OCI-LY1 (cell line): ENCODE results near the gene BCR.

Experiments used
- H2AFZ ChIP-seq: fragments of 200-600 bp; sonication (generic), shearing (Covaris generic); 2 replicates; pipeline ENCODE4 v1.6.0; 2014; ENCODE audit warnings: antibody characterized with exemption, mild to moderate bottlenecking, low read length
- H3F3A ChIP-seq: fragments of 200-600 bp; sonication (generic), shearing (Covaris generic); 2 replicates; pipeline ENCODE4 v1.6.0; 2014; ENCODE audit warnings: mild to moderate bottlenecking, antibody characterized with exemption, low read length, moderate library complexity; ENCODE audit not compliant: insufficient read depth
- H3K27ac ChIP-seq: fragments of 200-600 bp; sonication (generic); 2 replicates; pipeline ENCODE4 v1.5.1; 2014; ENCODE audit warnings: low read length, mixed run types, mild to moderate bottlenecking, low read depth; ENCODE audit not compliant: poor library complexity, severe bottlenecking
- H3K27me3 ChIP-seq: fragments of 200-600 bp; sonication (generic); 2 replicates; pipeline ENCODE4 v1.6.0; 2014; ENCODE audit warnings: antibody characterized with exemption, mild to moderate bottlenecking, low read length, moderate library complexity; ENCODE audit not compliant: insufficient read depth
- H3K36me3 ChIP-seq: fragments of 200-600 bp; sonication (generic); 2 replicates; pipeline ENCODE4 v1.6.1; 2014; ENCODE audit warnings: mild to moderate bottlenecking, antibody characterized with exemption, low read length, moderate library complexity, mixed read lengths; ENCODE audit not compliant: insufficient read depth
- H3K4me1 ChIP-seq: fragments of 200-600 bp; sonication (generic); 2 replicates; pipeline ENCODE4 v1.5.1; 2014; ENCODE audit warnings: mild to moderate bottlenecking, low read length, moderate library complexity; ENCODE audit not compliant: insufficient read depth, severe bottlenecking
- H3K4me2 ChIP-seq: fragments of 200-600 bp; sonication (generic), shearing (Covaris generic); 2 replicates; pipeline ENCODE4 v1.6.1; 2014; ENCODE audit warnings: low read length
- H3K4me3 ChIP-seq: fragments of 200-600 bp; sonication (generic); 2 replicates; pipeline ENCODE4 v1.5.1; 2014; ENCODE audit warnings: low read length, low read depth, mild to moderate bottlenecking, mixed read lengths; ENCODE audit not compliant: poor library complexity, severe bottlenecking
- H3K79me2 ChIP-seq: fragments of 200-600 bp; shearing (Covaris generic); 2 replicates; pipeline ENCODE4 v1.6.1; 2016; ENCODE audit warnings: mixed run types, low read length, mixed read lengths; ENCODE audit not compliant: insufficient read depth
- H3K9ac ChIP-seq: fragments of 200-600 bp; sonication (generic), shearing (Covaris generic); 2 replicates; pipeline ENCODE4 v1.6.1; 2014; ENCODE audit warnings: mild to moderate bottlenecking, low read length, mixed read lengths
- H3K9me2 ChIP-seq: fragments of 200-600 bp; sonication (generic), shearing (Covaris generic); 2 replicates; pipeline ENCODE4 v1.6.1; 2014; ENCODE audit warnings: low read depth, mild to moderate bottlenecking, low read length, mixed read lengths
- H3K9me3 ChIP-seq: fragments of 200-600 bp; shearing (Covaris generic); 2 replicates; pipeline ENCODE4 v1.6.1; 2014; ENCODE audit warnings: low read length, mixed read lengths
- H4K20me1 ChIP-seq: fragments of 200-600 bp; sonication (generic), shearing (Covaris generic); 2 replicates; pipeline ENCODE4 v1.6.0; 2016; ENCODE audit warnings: mild to moderate bottlenecking, low read length; ENCODE audit not compliant: insufficient read depth
- CTCF ChIP-seq: fragments of 200-600 bp; sonication (generic), shearing (Covaris generic); IDR thresholded peaks from 2 replicates; pipeline ENCODE4 v1.5.1; 2017; ENCODE audit warnings: mild to moderate bottlenecking, antibody characterized with exemption, low read length, moderate library complexity, mixed read lengths
- EZH2 ChIP-seq: fragments of 200-600 bp; sonication (generic), shearing (Covaris generic); IDR thresholded peaks from 2 replicates; pipeline ENCODE4 v1.8.0; 2017; ENCODE audit warnings: borderline replicate concordance, mixed run types, mild to moderate bottlenecking, antibody characterized with exemption, low read length, moderate library complexity, mixed read lengths

Gene BCR

DNA sequence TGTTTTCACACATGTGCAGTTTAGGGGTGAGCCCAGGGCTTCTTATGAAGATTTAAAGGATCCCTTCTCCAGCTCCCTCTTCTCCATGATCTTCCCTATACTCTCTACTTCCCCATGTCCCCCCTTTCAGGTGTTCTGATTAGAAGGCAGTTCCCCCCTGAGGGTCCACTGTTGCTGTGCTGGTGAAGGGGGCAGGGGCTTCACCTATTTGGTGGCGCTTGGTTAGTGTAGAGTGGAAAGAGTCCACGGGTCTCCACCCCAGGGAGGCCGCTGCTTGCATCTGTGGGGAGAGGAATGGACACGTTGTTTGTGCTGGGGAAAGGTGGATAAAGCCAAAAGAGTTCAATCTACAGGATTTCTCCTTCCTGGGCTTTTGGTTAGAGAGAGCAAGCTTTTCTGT is 49.3 kb downstream of the BCR start:
- Histone ChIP-seq H3K4me2 (no peak overlapping the region), H3F3A (no peaks in the 10 kb centered on the region), H2AFZ (no peak overlapping the region), H3K79me2 (peaks cover 92% of the 10 kb centered on the region), H3K9ac (no peak overlapping the region), H3K27ac (no peak overlapping the region), H4K20me1 (no peaks in the 10 kb centered on the region), H3K9me3 (peaks cover 18% of the 10 kb centered on the region), H3K27me3 (no peaks in the 10 kb centered on the region), H3K9me2 (no peaks in the 10 kb centered on the region), H3K4me1 (peaks cover 35% of the 10 kb centered on the region), H3K36me3 (peaks cover 77% of the 10 kb centered on the region), H3K4me3 (no peak overlapping the region)
- TF ChIP-seq CTCF (no peak), EZH2 (no peak)

DNA sequence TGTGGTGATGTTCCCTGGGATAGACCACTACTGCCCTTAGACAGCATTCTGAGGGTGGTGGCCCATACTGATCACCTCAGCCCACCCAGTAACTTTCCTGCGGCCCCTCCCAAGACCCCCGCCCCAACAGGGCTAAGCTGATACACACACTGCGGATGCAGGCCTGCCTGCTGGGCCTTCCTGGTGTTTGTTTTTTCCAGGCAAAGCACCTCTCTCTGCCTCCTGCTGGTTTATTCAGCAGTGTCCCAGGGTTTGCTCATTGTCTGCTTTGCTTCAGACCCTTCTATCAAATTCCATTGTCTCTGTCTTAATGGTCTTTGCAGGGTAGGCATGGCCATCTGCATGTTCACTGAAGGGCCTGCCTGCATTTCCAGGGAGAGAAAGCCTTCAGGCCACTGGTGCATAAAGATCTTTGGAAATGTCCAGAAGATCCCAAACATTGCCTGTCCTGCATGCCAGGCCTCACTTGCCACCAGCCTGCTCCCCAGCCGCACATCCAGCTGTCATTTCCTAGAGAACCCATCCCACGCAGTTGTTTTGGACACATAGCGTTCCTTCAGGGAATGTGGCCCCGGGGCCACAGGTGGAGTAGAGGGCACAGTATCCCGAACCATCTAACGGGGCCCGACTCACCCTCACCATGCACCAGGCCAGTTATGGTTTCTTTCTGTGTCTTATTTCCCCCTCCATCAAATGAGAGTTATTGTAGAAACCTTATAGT is 50.2 kb downstream of the BCR start:
- Histone ChIP-seq H4K20me1 (no peaks in the 10 kb centered on the region), H3K4me1 (peaks cover 35% of the 10 kb centered on the region), H3K4me2 (no peak overlapping the region), H3K9ac (no peak overlapping the region), H3K9me2 (no peaks in the 10 kb centered on the region), H3K4me3 (no peak overlapping the region), H3K27ac (no peak overlapping the region), H3K9me3 (peaks cover 18% of the 10 kb centered on the region), H2AFZ (no peak overlapping the region), H3K79me2 (peaks cover 88% of the 10 kb centered on the region), H3F3A (no peaks in the 10 kb centered on the region), H3K36me3 (peaks cover 72% of the 10 kb centered on the region), H3K27me3 (no peaks in the 10 kb centered on the region)
- TF ChIP-seq CTCF (no peak), EZH2 (no peak)

DNA sequence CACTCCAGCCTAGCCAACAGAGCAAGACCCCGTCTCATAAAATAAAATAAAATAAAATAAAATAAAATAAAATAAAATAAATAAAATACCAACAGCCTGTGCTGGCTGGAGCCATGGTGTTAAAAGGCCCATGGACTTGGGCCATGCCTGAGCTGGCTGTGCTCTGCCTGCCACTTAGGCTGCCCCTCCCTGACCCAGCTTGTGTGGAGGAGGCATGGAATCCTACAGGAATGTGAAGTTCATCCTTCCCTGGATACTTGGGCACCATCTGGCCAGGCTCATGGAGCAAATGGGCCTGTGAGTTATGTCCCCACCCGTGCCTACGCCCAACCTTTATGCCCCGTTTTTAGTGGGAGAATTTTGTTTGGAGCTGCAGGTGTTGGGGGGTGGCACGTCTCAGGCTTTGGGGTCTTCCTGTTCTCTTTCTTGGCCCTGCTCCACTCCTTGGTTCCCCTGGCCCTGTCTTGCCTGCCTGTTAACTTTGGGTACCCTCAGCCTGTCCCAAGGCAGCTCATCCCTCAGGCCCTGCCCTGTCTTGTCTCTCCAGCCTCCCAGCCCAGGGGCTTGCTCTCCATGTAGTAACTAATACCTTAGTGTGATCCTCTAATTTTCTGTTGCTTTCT is 51.3 kb downstream of the BCR start:
- Histone ChIP-seq H2AFZ (no peak overlapping the region), H3K4me3 (no peak overlapping the region), H3K27ac (peak overlapping the region; percentile 46), H3K9me2 (no peaks in the 10 kb centered on the region), H3K36me3 (peaks cover 70% of the 10 kb centered on the region), H3K9me3 (peaks cover 18% of the 10 kb centered on the region), H3K4me1 (peaks cover 45% of the 10 kb centered on the region), H3F3A (no peaks in the 10 kb centered on the region), H3K27me3 (no peaks in the 10 kb centered on the region), H4K20me1 (no peaks in the 10 kb centered on the region), H3K79me2 (peaks cover 88% of the 10 kb centered on the region), H3K9ac (peak overlapping the region; percentile 5; the same call in 1 of the 2 replicates), H3K4me2 (no peak overlapping the region)
- TF ChIP-seq EZH2 = no peak
- no peak for TF ChIP-seq CTCF
